NCI-H2196 (cell line): ENCODE data around the gene TLX2.

Experiments used
- DNase-seq: peaks from one replicate; lab custom pipeline; 2025; ENCODE audit not compliant: unreplicated experiment; lab: John Stamatoyannopoulos, UW

TLX2 gene

GRCh38 chr2:74511104-74511989, 2.9 kb upstream of the TLX2 start:
- DNase-seq: no peak

GRCh38 chr2:74512744-74513604, 1.3 kb upstream of the TLX2 start:
- DNase-seq: no peak

GRCh38 chr2:74513605-74514367, 464 bp upstream of the TLX2 start:
- no peak for DNase-seq

- DNase-seq: no peak
These were observed 1.2 kb downstream of the TLX2 start for GRCh38 chr2:74515271-74515980.

- no peak for DNase-seq
These were observed 1.9 kb downstream of the TLX2 start for GRCh38 chr2:74515981-74516633.

- DNase-seq: no peak
These were observed 2.4 kb downstream of the TLX2 start for GRCh38 chr2:74516650-74517049.

- no peak for DNase-seq
These were observed 8.3 kb downstream of the TLX2 start for GRCh38 chr2:74522516-74522915.

GRCh38 chr2:74524005-74524404, 9.8 kb downstream of the TLX2 start:
- no peak for DNase-seq

GRCh38 chr2:74524955-74525716, 10.9 kb downstream of the TLX2 start:
- no peak for DNase-seq

GRCh38 chr2:74525717-74526648, 11.7 kb downstream of the TLX2 start, which contains the start of gene DQX1:
Gene DQX1 (minus strand): TSS chr2:74526231. CDS start chr2:74525729, 502 bp downstream.
- no peak for DNase-seq

- DNase-seq: no peak
These were observed 12.5 kb downstream of the TLX2 start for GRCh38 chr2:74526649-74527230.

GRCh38 chr2:74527741-74528140, 13.5 kb downstream of the TLX2 start:
- no peak for DNase-seq

- DNase-seq: no peak
These were observed 14.5 kb downstream of the TLX2 start for GRCh38 chr2:74528600-74529356.

- DNase-seq: peak; percentile 93
These were observed 15.3 kb downstream of the TLX2 start, which contains the start of the genes AUP1 and HTRA2 for GRCh38 chr2:74529357-74530238. Gene AUP1 (minus strand): TSS chr2:74529706. CDS start chr2:74529629, 77 bp downstream. Gene HTRA2 (plus strand): TSS chr2:74529933. CDS start chr2:74530007, 74 bp downstream.

- DNase-seq: no peak
These were observed 16.3 kb downstream of the TLX2 start for GRCh38 chr2:74530239-74531187.
